Measurements from ENCODE around the gene GRIK4.

DNA sequence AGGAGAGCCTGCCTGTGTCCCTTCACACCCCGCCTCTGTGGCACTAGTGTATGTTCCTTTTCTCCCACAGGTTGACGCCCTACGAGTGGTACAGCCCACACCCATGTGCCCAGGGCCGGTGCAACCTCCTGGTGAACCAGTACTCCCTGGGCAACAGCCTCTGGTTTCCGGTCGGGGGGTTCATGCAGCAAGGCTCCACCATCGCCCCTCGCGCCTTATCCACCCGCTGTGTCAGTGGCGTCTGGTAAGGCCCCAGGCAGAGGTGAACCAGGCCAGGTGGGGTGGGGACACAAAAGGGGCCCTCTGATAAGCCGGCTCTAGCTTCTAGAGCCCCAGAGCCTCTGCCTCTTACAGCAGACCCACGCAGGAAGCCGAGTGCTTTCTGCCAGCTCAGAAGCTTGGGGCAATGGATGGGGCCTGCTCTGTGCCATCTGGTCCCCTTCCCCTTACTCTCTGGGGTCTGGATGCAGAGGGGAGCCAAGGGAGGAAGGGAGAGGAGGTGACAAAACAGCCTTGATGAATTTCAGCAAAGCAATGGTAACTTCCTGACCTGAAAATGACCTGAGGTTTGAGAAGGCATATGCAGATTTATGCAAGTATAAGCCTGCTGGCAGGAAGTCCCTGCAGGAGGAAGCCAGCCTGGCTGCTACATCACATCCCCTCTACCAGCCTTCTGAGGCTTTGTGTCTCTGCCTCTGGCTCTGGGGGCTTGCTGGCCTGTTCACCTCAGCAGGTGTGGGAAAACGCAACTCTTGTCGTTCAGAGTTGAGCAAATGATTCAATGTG lies 445.4 kb downstream of the GRIK4 start:
- TF ChIP-seq, protein P1, sequence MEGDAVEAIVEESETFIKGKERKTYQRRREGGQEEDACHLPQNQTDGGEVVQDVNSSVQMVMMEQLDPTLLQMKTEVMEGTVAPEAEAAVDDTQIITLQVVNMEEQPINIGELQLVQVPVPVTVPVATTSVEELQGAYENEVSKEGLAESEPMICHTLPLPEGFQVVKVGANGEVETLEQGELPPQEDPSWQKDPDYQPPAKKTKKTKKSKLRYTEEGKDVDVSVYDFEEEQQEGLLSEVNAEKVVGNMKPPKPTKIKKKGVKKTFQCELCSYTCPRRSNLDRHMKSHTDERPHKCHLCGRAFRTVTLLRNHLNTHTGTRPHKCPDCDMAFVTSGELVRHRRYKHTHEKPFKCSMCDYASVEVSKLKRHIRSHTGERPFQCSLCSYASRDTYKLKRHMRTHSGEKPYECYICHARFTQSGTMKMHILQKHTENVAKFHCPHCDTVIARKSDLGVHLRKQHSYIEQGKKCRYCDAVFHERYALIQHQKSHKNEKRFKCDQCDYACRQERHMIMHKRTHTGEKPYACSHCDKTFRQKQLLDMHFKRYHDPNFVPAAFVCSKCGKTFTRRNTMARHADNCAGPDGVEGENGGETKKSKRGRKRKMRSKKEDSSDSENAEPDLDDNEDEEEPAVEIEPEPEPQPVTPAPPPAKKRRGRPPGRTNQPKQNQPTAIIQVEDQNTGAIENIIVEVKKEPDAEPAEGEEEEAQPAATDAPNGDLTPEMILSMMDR (IDR thresholded peaks at IDR 0.05) = no peak
- TF ChIP-seq POLR2A (IDR thresholded peaks at IDR 0.05) (no peak), POLR2AphosphoS5 (IDR thresholded peaks at IDR 0.05) (no peak)
